K562 (cell line): ENCODE results near the gene CLCN2. TPM values are rescaled to one million over a fixed set of nuclear protein-coding genes. Genes with fewer than 3 reads are reported as not detected.

Experiments used
- ASH1L ChIP-seq: fragments of 450-650 bp; IDR thresholded peaks from 2 replicates; pipeline ENCODE4 v1.6.1; 2018; ENCODE audit warnings: borderline replicate concordance, mild to moderate bottlenecking, low read depth; ENCODE audit not compliant: partially characterized antibody
- BRD4 ChIP-seq: fragments of 200-600 bp; sonication (generic); IDR thresholded peaks from 2 replicates; pipeline ENCODE4 v1.6.1; 2017; ENCODE audit warnings: inconsistent platforms
- FOXP4 ChIP-seq: sonication (generic); formaldehyde crosslinking; IDR thresholded peaks from 2 replicates; pipeline ENCODE4 v1.8.0; 2022; ENCODE audit warnings: mild to moderate bottlenecking, missing genetic modification reagents, borderline replicate concordance
- IRF9 ChIP-seq: fragments of 450-650 bp; IDR thresholded peaks from 2 replicates; pipeline ENCODE4 v1.6.1; 2016; ENCODE audit warnings: missing biosample characterization, missing genetic modification characterization
- MTA1 ChIP-seq: fragments of 450-650 bp; IDR thresholded peaks from 2 replicates; pipeline ENCODE4 v1.6.1; 2017; ENCODE audit warnings: borderline replicate concordance
- NFRKB ChIP-seq: fragments of 450-650 bp; IDR thresholded peaks from 2 replicates; pipeline ENCODE4 v1.6.1; 2016; ENCODE audit warnings: low read depth
- PCBP1 ChIP-seq: fragments of 200-400 bp; formaldehyde crosslinking; IDR thresholded peaks from 2 replicates; pipeline ENCODE4 v1.6.1; 2018; ENCODE audit warnings: mild to moderate bottlenecking, low read depth, low read length; ENCODE audit not compliant: poor library complexity, severe bottlenecking
- POLR3G ChIP-seq: IDR thresholded peaks from 2 replicates; pipeline ENCODE4 v1.6.1; 2011; ENCODE audit not compliant: insufficient read length, insufficient replicate concordance; ENCODE audit errors: extremely low read depth
- PRMT5 ChIP-seq: sonication (generic); formaldehyde crosslinking; IDR thresholded peaks from 2 replicates; pipeline ENCODE4 v1.5.0; 2020; ENCODE audit warnings: missing genetic modification reagents
- SMC3 ChIP-seq: conservative IDR thresholded peaks from 2 replicates; pipeline ENCODE4 v1.6.1; 2011; ENCODE audit warnings: low read depth, low read length, improper control_type of control experiment; ENCODE audit not compliant: insufficient read depth
- TAF1 ChIP-seq: IDR thresholded peaks from 2 replicates; pipeline ENCODE4 v1.6.1; 2011; ENCODE audit warnings: mild to moderate bottlenecking, low read length, moderate library complexity; ENCODE audit not compliant: insufficient read depth, control insufficient read depth, severe bottlenecking; ENCODE audit errors: extremely low read depth
- THRAP3 ChIP-seq: fragments of 450-650 bp; IDR thresholded peaks from 2 replicates; pipeline ENCODE4 v1.6.1; 2016; ENCODE audit warnings: mild to moderate bottlenecking, inconsistent platforms, borderline replicate concordance
- ZBTB26 ChIP-seq: fragments of 450-650 bp; formaldehyde crosslinking; IDR thresholded peaks from 2 replicates; pipeline ENCODE4 v1.4.0; 2022; ENCODE audit warnings: missing genetic modification characterization
- ZNF282 ChIP-seq: sonication (generic); formaldehyde crosslinking; IDR thresholded peaks from 2 replicates; pipeline ENCODE4 v1.8.1; 2023; ENCODE audit warnings: missing genetic modification reagents
- ZNF311 ChIP-seq: fragments of 250-450 bp; sonication (Bioruptor Pico); IDR thresholded peaks from 2 replicates; pipeline ENCODE4 v1.4.0; 2020; ENCODE audit warnings: mild to moderate bottlenecking, moderate library complexity
- polyA plus RNA-seq, 8 experiments: library from polyadenylated mRNA; depleted of rRNA in 4 of 8; stranded (reverse) in 5 of 8; unstranded in 3 of 8; fragments of >200 nt; fragmentation: Nextera tagmentation in 2 of 8; fragmentation: Illumina TruSeq in 1 of 8; extraction: Ambion mirVana in 2 of 8; extraction: Trizol in 1 of 8; gene quantifications; 2 replicates each; pipeline versions ENCODE4 v1.2.1 to v1.2.3, GENCODE V29; 2011 to 2014; ENCODE audit warnings: inconsistent platforms in 1 of 8, missing spikeins in 1 of 8
- total RNA-seq, 7 experiments: library from RNA; depleted of rRNA in 6 of 7; stranded (reverse); fragments of >200 nt in 6 of 7; fragmentation: Illumina TruSeq in 2 of 7; extraction: Trizol in 2 of 7; gene quantifications; 2 replicates each; pipeline versions ENCODE4 v1.2.1 to v1.2.3, GENCODE V29; 2011 to 2021; ENCODE audit warnings: low replicate concordance in 1 of 7

Gene CLCN2
- total and polyA plus RNA-seq, 9 of the 15 experiments (the other 6 are each of a cell fraction or from before 2014, with no cell fraction given), result 0.10 to 14.0 (median 6.9) TPM

GRCh38 chr3:184335661-184336546 lies 25.5 kb downstream of the CLCN2 start (continued):
- TF ChIP-seq SMC3, result no peak
- TF ChIP-seq ZNF311 (CRISPR knock-in tag), result no peak
- TF ChIP-seq PRMT5, result no peak
- no peak for TF ChIP-seq FOXP4 (CRISPR knock-in tag)
- no peak for TF ChIP-seq ZBTB26 (CRISPR knock-in tag)
- TF ChIP-seq ASH1L, result no peak
- TF ChIP-seq POLR3G, result no peak
- TF ChIP-seq BRD4, result no peak
- TF ChIP-seq TAF1, result no peak
- no peak for TF ChIP-seq MTA1
- TF ChIP-seq THRAP3, result no peak
- TF ChIP-seq IRF9 (tag), result no peak
- TF ChIP-seq ZNF282 (CRISPR knock-in tag), result peak; percentile 50; the same call in 1 of the 2 replicates
- no peak for TF ChIP-seq NFRKB
- peak; percentile 66 for TF ChIP-seq PCBP1
